DMS79 treated with DMSO at 0.1 percent for 48 hours (cell line): ENCODE data around the gene HPGD.

Source experiments
- DNase-seq: peaks from one replicate; lab custom pipeline; 2025; lab: John Stamatoyannopoulos, UW

Gene HPGD

DNA sequence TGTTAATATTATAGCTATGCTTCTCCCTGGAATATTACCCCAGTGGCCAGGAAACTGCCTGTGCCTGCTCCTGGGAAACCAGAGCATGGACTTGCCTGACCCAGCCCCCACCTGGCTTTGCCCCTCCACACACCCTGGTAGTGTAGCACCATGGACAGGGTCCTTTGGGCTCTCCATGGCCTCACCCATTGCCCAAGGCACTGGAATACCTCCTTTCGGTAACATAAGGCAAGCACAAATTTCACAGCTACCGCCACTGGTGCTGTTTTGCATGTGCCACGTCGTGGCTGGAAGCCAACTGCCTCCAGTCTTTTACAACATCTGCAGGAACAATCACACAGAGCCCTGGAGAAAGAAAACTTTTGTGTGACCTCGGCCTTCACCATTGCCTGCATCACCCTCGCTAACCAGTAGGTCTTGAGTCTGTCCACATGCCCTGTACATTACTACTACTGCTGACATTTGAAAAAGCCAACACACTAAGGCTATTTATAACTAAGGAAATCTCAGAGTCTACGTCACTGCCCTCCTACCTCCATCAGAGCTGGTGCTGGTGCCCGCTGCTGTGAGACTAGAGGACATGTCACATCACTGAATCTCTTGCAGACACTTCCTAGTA is 47.7 kb downstream of the HPGD start:
- DNase-seq = no peak

DNA sequence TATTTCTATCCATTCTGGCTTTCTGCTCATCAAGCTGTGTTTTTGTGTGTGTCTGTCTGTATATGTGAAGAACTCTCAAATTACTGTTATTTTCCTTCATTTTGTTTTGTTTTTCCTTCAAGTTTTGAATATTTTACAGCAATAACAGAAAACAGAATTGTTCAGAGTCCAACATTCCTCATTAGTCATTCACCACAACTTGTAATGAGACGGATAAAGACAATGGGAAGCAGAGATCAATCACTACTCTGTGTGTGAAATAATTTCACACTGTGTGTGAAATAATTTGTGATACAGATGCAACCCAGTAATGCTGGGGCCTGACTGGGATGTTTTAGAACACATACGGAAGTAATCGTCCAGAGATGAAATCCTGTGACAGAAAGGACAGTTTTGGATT is 55.2 kb downstream of the HPGD start:
- DNase-seq = no peak

DNA sequence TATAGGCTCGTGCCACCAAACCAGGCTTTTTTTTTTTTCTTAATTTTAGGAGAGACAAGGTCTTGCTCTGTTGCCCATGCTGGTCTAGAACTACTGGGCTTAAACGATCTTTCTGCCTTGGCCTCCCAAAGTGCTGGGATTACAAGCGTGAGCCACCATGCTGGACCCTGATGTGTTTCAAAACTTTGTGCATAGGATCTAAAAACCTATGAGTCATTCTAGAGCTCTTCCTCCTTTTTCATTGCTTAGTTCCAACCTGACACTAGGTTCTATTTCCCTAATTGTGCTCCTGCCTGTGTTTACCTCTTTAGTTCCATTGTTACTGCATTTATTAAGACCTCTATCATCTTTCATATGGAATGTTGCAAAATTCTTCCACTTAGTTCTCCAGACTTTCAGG is 57.3 kb downstream of the HPGD start:
- DNase-seq = no peak

DNA sequence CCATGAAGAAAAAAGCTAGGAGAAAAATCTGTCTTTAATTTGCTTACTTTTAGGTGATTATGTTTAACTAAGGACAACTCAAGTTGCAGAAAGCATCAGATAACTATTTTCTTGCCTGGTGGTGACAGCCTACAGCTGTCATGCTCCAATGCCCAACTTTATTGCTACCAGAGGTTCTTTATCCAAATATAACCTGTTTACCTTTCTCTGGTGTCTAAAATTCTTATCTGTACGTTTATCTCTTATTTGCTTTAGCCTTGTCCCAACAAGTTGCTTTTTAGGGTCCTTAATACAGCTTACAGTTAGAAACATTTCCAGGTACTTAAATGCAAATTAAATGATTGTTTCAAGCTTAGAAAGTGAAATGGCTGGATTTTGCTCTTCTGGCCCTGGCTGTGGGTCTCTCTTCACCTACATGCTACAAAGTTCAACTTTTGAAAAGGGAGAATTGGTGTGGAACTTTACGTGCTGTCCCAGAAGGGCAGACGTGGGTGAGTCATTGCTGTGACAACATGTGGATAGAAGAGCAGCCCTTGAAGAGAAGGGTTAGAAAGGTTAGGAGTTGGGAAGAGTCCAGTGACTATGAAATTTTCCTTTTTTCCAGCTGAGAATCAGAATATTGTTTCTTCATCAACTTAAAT is 60.7 kb downstream of the HPGD start:
- no peak for DNase-seq

DNA sequence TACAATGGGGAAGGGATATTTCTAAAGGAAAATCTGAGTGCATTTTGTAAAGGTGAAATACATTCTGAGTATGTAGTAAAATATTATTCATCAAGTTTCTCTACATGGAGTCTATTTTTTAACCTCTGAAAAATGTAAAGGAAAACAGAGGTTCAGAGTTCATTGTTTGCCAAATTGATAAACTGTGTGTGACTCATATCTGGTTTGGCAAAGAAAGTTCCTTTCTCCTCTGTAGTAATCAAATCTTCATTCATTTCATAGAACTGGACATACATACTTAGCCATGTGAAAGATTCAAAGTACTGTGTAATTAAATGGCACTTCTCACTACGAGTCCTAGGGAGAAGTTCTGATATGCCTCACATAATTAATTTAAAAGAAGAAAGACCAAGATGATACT is 61.6 kb downstream of the HPGD start:
- DNase-seq = no peak

DNA sequence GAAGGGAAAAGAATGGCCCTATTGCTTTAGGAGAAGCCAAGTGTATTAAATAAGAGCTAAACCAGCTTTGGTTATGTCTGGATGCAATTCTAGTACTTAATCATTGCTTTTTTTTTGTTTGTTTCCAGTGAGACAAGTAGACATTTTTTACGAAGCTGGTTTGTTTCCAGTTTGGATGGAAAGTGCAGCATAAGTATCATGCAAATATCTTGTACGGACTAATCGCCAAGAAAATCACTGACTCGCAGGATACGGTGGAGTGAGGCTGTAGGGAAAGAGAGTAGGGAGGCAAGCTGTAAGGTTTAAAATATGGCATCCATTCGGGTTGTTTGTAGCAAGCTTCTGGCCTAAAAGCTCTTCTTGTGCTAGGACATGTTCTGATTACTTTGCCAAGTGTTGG is 64.8 kb downstream of the HPGD start:
- no peak for DNase-seq

DNA sequence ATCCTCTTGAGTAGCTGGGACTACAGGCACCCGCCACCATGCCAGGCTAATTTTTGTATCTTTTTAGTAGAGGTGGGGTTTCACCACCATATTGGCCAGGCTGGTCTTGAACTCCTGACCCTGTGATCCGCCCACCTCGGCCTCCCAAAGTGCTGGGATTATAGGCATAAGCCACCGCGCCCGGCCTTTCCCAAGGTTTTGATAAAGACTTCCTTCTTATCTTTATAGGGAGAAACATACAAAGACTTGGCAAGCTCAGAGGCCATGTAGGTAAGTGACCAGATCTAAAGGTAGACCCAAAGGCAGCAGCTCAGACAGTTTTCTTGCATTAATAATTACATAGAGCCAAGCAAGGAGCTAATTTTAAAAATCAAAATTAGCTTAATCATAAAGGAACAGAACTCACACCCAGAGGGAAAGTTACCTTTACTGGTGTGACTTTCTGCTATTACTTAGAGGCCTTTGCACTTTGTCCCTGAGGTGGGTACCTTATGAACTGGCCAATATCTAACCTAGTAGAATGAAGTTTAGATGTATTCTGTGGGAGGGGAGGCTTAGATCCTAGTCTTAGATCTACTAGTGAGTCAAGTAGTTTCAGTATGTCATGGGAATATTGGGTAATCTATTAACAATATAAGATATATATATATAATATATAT is 67.3 kb downstream of the HPGD start:
- no peak for DNase-seq

DNA sequence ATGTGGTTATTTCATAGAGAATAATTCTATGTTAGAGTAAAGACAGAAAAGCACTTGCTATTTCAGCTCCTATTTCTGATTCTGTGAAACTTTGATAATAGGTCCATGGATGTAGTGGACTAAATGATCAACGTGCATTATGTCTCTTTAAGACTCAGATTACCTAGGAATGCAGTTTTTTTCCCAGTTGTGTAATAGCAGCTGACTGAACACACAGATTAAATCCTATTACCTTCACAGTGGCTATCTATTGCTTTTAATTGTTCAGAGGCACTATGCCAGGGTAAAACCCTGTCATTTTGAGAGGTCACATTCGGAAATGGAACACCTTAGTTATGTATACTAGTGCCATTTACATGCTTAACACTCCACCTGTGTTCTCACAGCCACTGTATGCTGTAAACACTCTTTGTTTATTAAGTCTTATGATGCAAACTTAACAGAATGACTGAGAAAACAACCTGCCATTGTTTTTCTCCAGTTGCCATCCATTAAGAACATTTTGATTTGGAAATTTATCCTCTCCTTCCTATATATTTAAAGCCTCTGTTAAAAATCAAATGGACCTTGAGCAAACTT is 70.5 kb downstream of the HPGD start:
- no peak for DNase-seq

DNA sequence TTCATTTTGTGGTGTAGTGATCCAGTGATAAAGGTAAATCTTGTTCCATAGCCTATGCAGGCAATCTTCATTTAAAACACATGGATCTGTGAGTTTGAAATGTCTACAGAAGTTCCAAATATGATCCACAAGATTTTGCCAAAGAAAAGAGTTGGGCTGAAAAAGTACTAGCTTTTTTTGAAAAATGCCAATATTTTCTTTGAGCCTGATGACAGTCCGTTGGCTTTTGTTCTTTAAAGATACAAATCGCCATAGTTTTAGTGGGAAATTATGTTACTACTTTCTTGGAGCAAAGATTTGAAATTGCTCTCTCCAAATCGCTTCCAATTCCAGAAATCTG is 71.5 kb downstream of the HPGD start:
- no peak for DNase-seq

DNA sequence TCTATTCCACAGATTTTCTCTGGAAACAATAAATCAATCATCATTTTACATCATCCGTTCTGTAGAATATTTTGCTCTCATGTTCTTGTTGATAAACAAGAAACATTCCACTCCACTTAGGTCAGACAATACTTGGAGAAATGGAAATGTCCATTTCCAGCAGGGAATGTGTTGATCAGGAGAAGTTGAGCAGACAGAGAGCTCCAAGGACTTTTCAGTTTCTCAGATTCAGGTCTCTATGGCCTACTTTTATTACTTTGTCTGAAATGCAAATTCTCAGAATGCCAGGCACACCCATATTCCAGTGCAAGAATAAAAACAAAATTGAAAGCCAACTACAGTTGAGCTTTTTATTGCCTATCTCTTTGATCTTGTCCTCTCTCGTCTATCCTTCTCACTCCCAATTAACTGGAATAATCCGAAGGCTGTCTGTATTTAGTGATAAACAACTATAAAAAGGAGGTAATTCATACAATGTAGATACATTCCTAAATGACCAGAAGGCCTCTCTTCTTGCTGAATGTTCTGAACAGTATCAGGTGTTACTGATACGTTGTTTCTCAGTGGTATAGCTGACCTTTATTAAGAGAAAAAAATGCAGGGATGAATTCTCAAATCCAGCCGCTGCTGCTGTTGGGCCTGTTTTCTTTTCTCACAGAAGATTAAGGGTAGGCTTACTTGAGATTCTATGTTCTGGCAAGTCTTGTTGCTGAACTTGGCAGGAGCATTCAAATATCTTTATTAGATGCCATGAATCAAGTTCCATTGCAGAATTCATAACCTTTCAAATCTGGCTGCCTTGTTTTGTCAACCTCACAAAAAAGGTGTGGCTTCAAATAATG is 72.1 kb downstream of the HPGD start:
- no peak for DNase-seq

DNA sequence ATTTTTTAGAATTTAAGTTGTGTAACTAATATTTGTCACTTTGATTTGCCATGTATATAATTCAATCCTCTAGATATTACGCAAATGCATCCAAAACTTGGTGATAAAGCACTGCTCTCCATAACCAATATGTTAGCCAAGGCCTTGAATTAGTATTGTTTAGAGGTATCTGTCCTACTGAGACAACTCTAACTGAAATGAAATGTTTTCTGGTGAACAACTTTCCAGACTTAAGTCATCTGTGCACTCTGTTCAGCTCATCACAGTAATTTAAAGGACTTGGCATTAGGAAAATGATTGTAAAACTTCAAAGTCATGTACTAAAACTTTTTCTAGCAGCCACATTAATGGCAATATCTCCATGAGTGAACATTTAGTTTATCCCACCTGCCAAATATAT is 73.1 kb downstream of the HPGD start:
- no peak for DNase-seq

DNA sequence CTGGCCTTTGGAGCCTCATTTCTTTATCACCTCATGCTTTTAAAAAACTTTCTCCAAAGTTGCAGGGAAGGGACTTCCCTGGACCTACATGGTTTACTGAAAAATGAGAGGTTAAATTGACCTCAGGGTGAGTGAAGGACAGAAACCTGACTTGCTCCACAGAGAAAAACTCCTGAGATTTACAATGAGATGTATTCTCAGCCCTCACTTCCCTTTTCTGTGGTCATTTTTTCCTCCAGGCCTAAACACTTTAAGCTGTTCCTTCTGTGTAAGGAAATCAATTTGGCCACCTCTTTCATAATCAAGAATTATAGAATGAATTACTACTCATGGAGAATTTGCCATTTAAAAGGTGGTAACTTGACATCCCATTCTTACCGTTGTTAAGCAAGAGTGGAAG is 77.9 kb downstream of the HPGD start:
- DNase-seq = no peak
